Gastroesophageal sphincter (tissue), 4 donors: Measurements from ENCODE around the gene NLK. TPM values are rescaled to one million over a fixed set of nuclear protein-coding genes. Genes with fewer than 3 reads are reported as not detected.
A peak's percentile ranks its signal among the peaks of the same experiment; 100 is the strongest.
"Not testable (repeated sequence)": the region's sequence is repeated elsewhere in the genome, so short reads cannot be mapped to it uniquely, and the experiment has no call there.

ENCODE experiments used
- ATAC-seq: fragments of 150-250 bp; one replicate; pipeline ENCODE4 v1.9.1; 2016; ENCODE audit warnings: mild to moderate bottlenecking, moderate library complexity
- H3K27ac ChIP-seq, 4 donors: fragments of 200-600 bp; sonication (generic) in 3 of 4; 1 replicate in 3 of 4; 2 replicates in 1 of 4; pipeline ENCODE4 v1.5.1; 2016 to 2019
- H3K27me3 ChIP-seq: fragments of 200-600 bp; sonication (generic); one replicate; pipeline ENCODE4 v1.5.1; 2019
- H3K36me3 ChIP-seq, 2 donors: fragments of 200-600 bp; sonication (generic); one replicate each; pipeline ENCODE4 v1.5.1; 2019; ENCODE audit warnings: control low read depth in 1 of 2
- H3K4me1 ChIP-seq, 3 donors: fragments of 200-600 bp; sonication (generic); 1 replicate in 2 of 3; 2 replicates in 1 of 3; pipeline ENCODE4 v1.5.1; 2016 to 2019; ENCODE audit warnings: control low read depth in 2 of 3
- H3K4me3 ChIP-seq, 2 donors: fragments of 200-600 bp; sonication (generic); one replicate each; pipeline ENCODE4 v1.5.1; 2019; ENCODE audit warnings: mild to moderate bottlenecking in 1 of 2, moderate library complexity in 1 of 2
- H3K9me3 ChIP-seq, 3 donors: fragments of 200-600 bp; sonication (generic); one replicate each; pipeline ENCODE4 v1.5.1; 2017 to 2019; ENCODE audit warnings: control low read depth in 2 of 3
- CTCF ChIP-seq, 4 experiments: fragments of 200-600 bp in 2 of 4; fragments of 450-650 bp in 2 of 4; sonication (generic) in 1 of 4; IDR thresholded peaks; one replicate each; pipeline ENCODE4 v1.5.1; 2017 to 2019; ENCODE audit warnings: antibody characterized with exemption in 4 of 4, mild to moderate bottlenecking in 2 of 4, moderate library complexity in 2 of 4
- EP300 ChIP-seq: sonication (generic); formaldehyde crosslinking; IDR thresholded peaks from one replicate; pipeline ENCODE4 v1.6.1; 2017; ENCODE audit warnings: antibody characterized with exemption, mild to moderate bottlenecking
- POLR2A ChIP-seq, 2 donors: fragments of 450-650 bp; IDR thresholded peaks; one replicate each; pipeline ENCODE4 v1.6.1; 2017; ENCODE audit warnings: antibody characterized with exemption in 2 of 2, mild to moderate bottlenecking in 2 of 2, moderate library complexity in 1 of 2
- POLR2AphosphoS5 ChIP-seq: sonication (generic); formaldehyde crosslinking; IDR thresholded peaks from one replicate; pipeline ENCODE4 v1.6.1; 2017; ENCODE audit warnings: antibody characterized with exemption
- WGBS, 2 donors: methylation state at CpG; one replicate each; pipeline ENCODE4 v1.1.5; 2018; ENCODE audit warnings: low coverage in 1 of 2; 5-methylcytosine and 5-hydroxymethylcytosine counted together
- total RNA-seq, 4 donors: library from RNA; depleted of rRNA; stranded (reverse); fragments of >200 nt; gene quantifications; one replicate each; pipeline ENCODE4 v1.1.0, GENCODE V29; 2016

Gene NLK
- total RNA-seq, 4 donors from 2014 or later: 12.8 to 16.1 (median 13.8) TPM

GRCh38 chr17:28033972-28034714, 8.3 kb upstream of the NLK start:
- ATAC-seq: no peak
- no peak overlapping the region for H3K4me3 ChIP-seq
- no peaks in the 10 kb centered on the region for H3K27me3 ChIP-seq
- peak overlapping the region in 1 of 4 donors; percentile 17 for H3K27ac ChIP-seq
- TF ChIP-seq POLR2A (IDR thresholded peaks at IDR 0.05) (no peak), EP300 (no peak), POLR2AphosphoS5 (no peak), CTCF (IDR thresholded peaks at IDR 0.05) (no peak)
- no peaks in the 10 kb centered on the region for H3K9me3 ChIP-seq
- no peaks in the 10 kb centered on the region for H3K4me1 ChIP-seq
- 62 to 64% methylated on average over 8 of the region's 8 CpGs for WGBS, 2 donors
- H3K36me3 ChIP-seq: no peaks in the 10 kb centered on the region

GRCh38 chr17:28035452-28035851, 7.0 kb upstream of the NLK start:
- H3K9me3 ChIP-seq, H3K4me3 ChIP-seq, ATAC-seq, H3K4me1 ChIP-seq, H3K36me3 ChIP-seq, H3K27ac ChIP-seq, H3K27me3 ChIP-seq: not testable (repeated sequence)
- WGBS, 2 donors: 89 to 100% methylated on average over 1 to 2 of the region's 4 CpGs

- not testable (repeated sequence) for H3K36me3 ChIP-seq, H3K9me3 ChIP-seq, ATAC-seq, H3K4me3 ChIP-seq, H3K27me3 ChIP-seq, H3K27ac ChIP-seq, H3K4me1 ChIP-seq
- WGBS, 2 donors: 86 to 91% methylated on average over 2 of the region's 2 CpGs
Measured at GRCh38 chr17:28035884-28036283, 6.6 kb upstream of the NLK start.

- Histone ChIP-seq H3K27me3 (no peaks in the 10 kb centered on the region), H3K27ac (no peak overlapping the region), H3K36me3 (no peaks in the 10 kb centered on the region), H3K9me3 (no peaks in the 10 kb centered on the region), H3K4me3 (no peak overlapping the region), H3K4me1 (peaks cover 2 to 24% (median 10%) of the 10 kb centered on the region in 3 donors)
- no peak for TF ChIP-seq EP300
- no peak for TF ChIP-seq POLR2A (IDR thresholded peaks at IDR 0.05)
- TF ChIP-seq CTCF (IDR thresholded peaks at IDR 0.05): no peak
- TF ChIP-seq POLR2AphosphoS5: no peak
- ATAC-seq: no peak
- 13 to 20% methylated on average over 1 of the region's 1 CpG for WGBS, 2 donors
Measured at GRCh38 chr17:28038802-28039201, 3.7 kb upstream of the NLK start.

GRCh38 chr17:28039251-28039650, 3.2 kb upstream of the NLK start:
- 44 to 63% methylated on average over 3 of the region's 3 CpGs for WGBS, 2 donors
- Histone ChIP-seq H3K4me3 (no peak overlapping the region), H3K27ac (no peak overlapping the region), H3K36me3 (no peaks in the 10 kb centered on the region), H3K9me3 (no peaks in the 10 kb centered on the region), H3K27me3 (no peaks in the 10 kb centered on the region), H3K4me1 (peaks cover 2 to 28% (median 10%) of the 10 kb centered on the region in 3 donors)
- TF ChIP-seq EP300 (no peak), CTCF (IDR thresholded peaks at IDR 0.05) (no peak), POLR2A (IDR thresholded peaks at IDR 0.05) (no peak), POLR2AphosphoS5 (no peak)
- ATAC-seq: no peak

- no peaks in the 10 kb centered on the region for H3K27me3 ChIP-seq
- no peaks in the 10 kb centered on the region for H3K9me3 ChIP-seq
- peak overlapping the region; percentile 42 to 87 for H3K4me3 ChIP-seq
- TF ChIP-seq CTCF (IDR thresholded peaks at IDR 0.05) (no peak), POLR2A (IDR thresholded peaks at IDR 0.05) (no peak), POLR2AphosphoS5 (no peak), EP300 (no peak)
- H3K27ac ChIP-seq: peak overlapping the region in 3 of 4 donors; percentile 9 to 93 (median 92)
- 92 to 93% methylated on average over 5 to 6 of the region's 6 CpGs for WGBS, 2 donors
- H3K4me1 ChIP-seq: peaks cover 2 to 40% (median 16%) of the 10 kb centered on the region in 3 donors
- no peak for ATAC-seq
- H3K36me3 ChIP-seq: no peaks in the 10 kb centered on the region
Measured at GRCh38 chr17:28040406-28040805, 2.1 kb upstream of the NLK start.
